ENCODE results near the gene DNMBP.

GRCh38 chr10:99983280-99983988 lies 26.3 kb downstream of the DNMBP start:
- TF ChIP-seq, protein P1, sequence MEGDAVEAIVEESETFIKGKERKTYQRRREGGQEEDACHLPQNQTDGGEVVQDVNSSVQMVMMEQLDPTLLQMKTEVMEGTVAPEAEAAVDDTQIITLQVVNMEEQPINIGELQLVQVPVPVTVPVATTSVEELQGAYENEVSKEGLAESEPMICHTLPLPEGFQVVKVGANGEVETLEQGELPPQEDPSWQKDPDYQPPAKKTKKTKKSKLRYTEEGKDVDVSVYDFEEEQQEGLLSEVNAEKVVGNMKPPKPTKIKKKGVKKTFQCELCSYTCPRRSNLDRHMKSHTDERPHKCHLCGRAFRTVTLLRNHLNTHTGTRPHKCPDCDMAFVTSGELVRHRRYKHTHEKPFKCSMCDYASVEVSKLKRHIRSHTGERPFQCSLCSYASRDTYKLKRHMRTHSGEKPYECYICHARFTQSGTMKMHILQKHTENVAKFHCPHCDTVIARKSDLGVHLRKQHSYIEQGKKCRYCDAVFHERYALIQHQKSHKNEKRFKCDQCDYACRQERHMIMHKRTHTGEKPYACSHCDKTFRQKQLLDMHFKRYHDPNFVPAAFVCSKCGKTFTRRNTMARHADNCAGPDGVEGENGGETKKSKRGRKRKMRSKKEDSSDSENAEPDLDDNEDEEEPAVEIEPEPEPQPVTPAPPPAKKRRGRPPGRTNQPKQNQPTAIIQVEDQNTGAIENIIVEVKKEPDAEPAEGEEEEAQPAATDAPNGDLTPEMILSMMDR (IDR thresholded peaks at IDR 0.05) = no peak
- no peak for TF ChIP-seq POLR2AphosphoS5 (IDR thresholded peaks at IDR 0.05)

Measured in stomach (tissue), 4 donors.